NB4 (cell line): Measurements from ENCODE around the gene GALNT4.

ENCODE experiments used
- DNase-seq: peaks from one replicate; pipeline ENCODE4 v3.0.0; 2010; ENCODE audit warnings: low read depth
- H3K4me3 ChIP-seq: one replicate; pipeline ENCODE4 v1.5.1; 2011; ENCODE audit warnings: mild to moderate bottlenecking, low read depth, low read length, moderate library complexity
- CTCF ChIP-seq: IDR thresholded peaks from one replicate; pipeline ENCODE4 v1.5.1; 2012; ENCODE audit warnings: low read depth, low read length
- MAX ChIP-seq: IDR thresholded peaks from 2 replicates; pipeline ENCODE4 v1.6.1; 2011; ENCODE audit warnings: low read depth, low read length
- MYC ChIP-seq: IDR thresholded peaks from 2 replicates; pipeline ENCODE4 v1.6.1; 2011; ENCODE audit warnings: low read depth, low read length
- POLR2A ChIP-seq: IDR thresholded peaks from 2 replicates; pipeline ENCODE4 v1.6.1; 2011; ENCODE audit warnings: mild to moderate bottlenecking; ENCODE audit not compliant: insufficient read length; ENCODE audit errors: extremely low read depth

GALNT4 gene

GRCh38 chr12:89542236-89542635 is 17.6 kb upstream of the GALNT4 start:
- no peak for DNase-seq
- no peak overlapping the region for H3K4me3 ChIP-seq
- no peak for TF ChIP-seq POLR2A
- no peak for TF ChIP-seq MAX
- no peak for TF ChIP-seq MYC
- no peak for TF ChIP-seq CTCF

GRCh38 chr12:89540586-89540985 is 16.0 kb upstream of the GALNT4 start:
- no peak overlapping the region for H3K4me3 ChIP-seq
- DNase-seq: no peak

GRCh38 chr12:89539426-89540223 is 15.0 kb upstream of the GALNT4 start:
- no peak for DNase-seq
- H3K4me3 ChIP-seq: no peak overlapping the region
- TF ChIP-seq MYC: no peak
- no peak for TF ChIP-seq MAX
- no peak for TF ChIP-seq CTCF
- TF ChIP-seq POLR2A: no peak

More at GRCh38 chr12:89540586-89540985, 16.0 kb upstream of the GALNT4 start:
- TF ChIP-seq MAX (no peak), POLR2A (no peak), CTCF (no peak), MYC (no peak)

- no peak for DNase-seq
- no peak for TF ChIP-seq CTCF
- no peak for TF ChIP-seq MYC
- no peak for TF ChIP-seq POLR2A
- TF ChIP-seq MAX: no peak
- H3K4me3 ChIP-seq: no peak overlapping the region
Measured at GRCh38 chr12:89538897-89539296, 14.3 kb upstream of the GALNT4 start.

- TF ChIP-seq POLR2A (no peak), CTCF (no peak), MYC (no peak), MAX (no peak)
Measured at GRCh38 chr12:89537389-89537788, 12.8 kb upstream of the GALNT4 start.

More at GRCh38 chr12:89537389-89537788, 12.8 kb upstream of the GALNT4 start:
- DNase-seq: no peak
- H3K4me3 ChIP-seq: no peak overlapping the region
